ENCODE results near the gene WWTR1. TPM values are rescaled to one million over a fixed set of nuclear protein-coding genes. Genes with fewer than 3 reads are reported as not detected.

The WWTR1 gene
- total and polyA plus RNA-seq, 2 of the 8 experiments (the other 6 are each of a cell fraction or from before 2014, with no cell fraction given) = 15.7 to 18.6 TPM

DNA sequence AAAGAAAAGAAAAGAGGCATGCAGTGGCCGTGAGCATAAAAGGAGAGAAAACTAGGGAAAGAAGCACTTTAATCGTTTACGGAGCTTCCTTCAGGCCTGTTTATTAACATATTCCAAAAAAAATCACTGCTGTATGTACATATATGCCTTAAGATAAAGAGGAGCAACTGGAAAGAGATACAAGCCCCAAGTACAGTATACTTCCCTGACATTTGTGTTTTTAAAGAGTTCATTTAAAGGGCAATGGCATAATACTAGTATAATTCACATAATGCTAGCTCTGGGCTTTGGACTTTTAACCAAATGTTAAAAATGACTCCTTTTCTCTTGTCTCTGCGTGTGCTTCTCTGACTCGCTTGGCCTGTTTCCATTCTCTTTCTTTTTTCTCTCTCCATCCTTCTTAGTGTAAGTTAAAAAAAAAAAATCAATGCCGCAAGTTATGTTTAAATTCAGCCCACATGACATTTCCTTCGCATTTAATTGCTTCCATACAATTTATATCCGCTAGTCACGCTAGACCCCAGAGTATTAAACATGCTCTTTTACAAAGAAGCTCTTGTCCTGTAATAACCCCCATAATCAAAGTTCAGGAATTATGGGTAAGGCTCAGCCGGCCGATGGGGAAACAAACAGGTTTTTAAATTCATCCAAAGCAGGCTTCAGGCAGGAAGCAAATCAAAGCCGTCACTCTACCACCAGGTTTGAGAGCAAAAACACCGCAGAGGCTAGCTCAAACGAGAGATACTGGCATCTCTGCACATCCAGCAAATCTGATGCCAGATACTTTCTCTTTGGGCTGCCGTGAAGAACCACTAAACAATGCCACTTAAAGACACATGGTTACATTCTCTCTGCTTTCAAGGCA lies 19.4 kb downstream of the WWTR1 start:
- Histone ChIP-seq H3K79me2 (ENCODE audit: control insufficient read depth in 1 of 2, insufficient read depth in 2 of 2, low read length in 2 of 2) (peaks cover 0 to 42% of the 10 kb centered on the region in 2 experiments; a peak in 2 of 4 replicates), H2BK120ac (replicated peaks; ENCODE audit: low read depth, low read length) (no peak overlapping the region), H3K56ac (replicated peaks; ENCODE audit: insufficient read length, low read depth, low read length) (no peak overlapping the region), H3K27ac (ENCODE audit: low read depth, low read length) (no peak overlapping the region), H2BK5ac (ENCODE audit: low read depth, low read length) (no peak overlapping the region), H3K18ac (ENCODE audit: extremely low read depth, low read length) (no peak overlapping the region), H3K4me3 (ENCODE audit: extremely low read depth in 1 of 4, insufficient read depth in 2 of 4, low read depth in 3 of 4, low read length in 4 of 4) (no peak overlapping the region), H4K20me1 (replicated peaks in 1 of 2; ENCODE audit: control insufficient read depth in 1 of 2, insufficient read depth in 2 of 2, low read length in 2 of 2) (no peaks in the 10 kb centered on the region), H3K27me3 (replicated peaks in 1 of 4; ENCODE audit: control insufficient read depth in 3 of 4, extremely low read depth in 1 of 4, insufficient read depth in 3 of 4, low read length in 3 of 4) (no peaks in the 10 kb centered on the region), H3K4me1 (replicated peaks in 1 of 4; ENCODE audit: control insufficient read depth in 3 of 4, insufficient read depth in 4 of 4, low read length in 3 of 4) (peaks cover 0 to 6% (median 0%) of the 10 kb centered on the region in 4 experiments; a peak in 3 of 7 replicates), H2BK12ac (ENCODE audit: low read depth, low read length) (no peak overlapping the region), H4K91ac (replicated peaks; ENCODE audit: insufficient read length, low read length) (no peak overlapping the region), H2AK5ac (ENCODE audit: low read depth, low read length) (no peak overlapping the region), H3K36me3 (ENCODE audit: control insufficient read depth in 2 of 4, insufficient read depth in 4 of 4, low read length in 3 of 4) (no peaks in the 10 kb centered on the region), H3K9ac (replicated peaks in 1 of 4; ENCODE audit: extremely low read depth in 1 of 4, low read depth in 3 of 4, low read length in 3 of 4) (no peak overlapping the region), H2BK20ac (ENCODE audit: low read length) (no peak overlapping the region), H3K4me2 (ENCODE audit: insufficient read depth in 1 of 2, low read depth in 2 of 2, low read length in 2 of 2) (no peak overlapping the region), H3K9me3 (ENCODE audit: insufficient read depth in 2 of 2, low read depth in 1 of 2, low read length in 1 of 2) (no peaks in the 10 kb centered on the region), H4K8ac (ENCODE audit: extremely low read depth, insufficient read depth, low read length) (no peak overlapping the region), H2AFZ (ENCODE audit: low read length) (no peak overlapping the region), H3K14ac (ENCODE audit: insufficient read length) (no peak overlapping the region), H4K5ac (ENCODE audit: insufficient read length, low read depth, low read length) (no peak overlapping the region), H2BK15ac (ENCODE audit: low read length) (no peak overlapping the region), H3K4ac (replicated peaks; ENCODE audit: insufficient read length, low read depth, low read length) (no peak overlapping the region), H3K23me2 (ENCODE audit: low read depth, low read length) (no peaks in the 10 kb centered on the region), H3K79me1 (ENCODE audit: low read depth, low read length) (peaks cover 5% of the 10 kb centered on the region; the same call in 1 of the 2 replicates), H3K23ac (ENCODE audit: insufficient read length) (no peak overlapping the region)
- FAIRE-seq (no peak), DNase-seq (ENCODE audit: low read depth in 1 of 2, low spot score in 2 of 2) (no peak)
- CTCF ChIA-PET (ENCODE audit: partially characterized antibody) = interaction anchor here (1.0 to 1.1 kb wide), 3 partner anchors 10 to 67 kb away, joined by 3 read pairs; no protein-coding TSS in a partner anchor
- POLR2A ChIA-PET (ENCODE audit: partially characterized antibody) = interaction anchor here (1.1 to 4.6 kb wide), 3 partner anchors 19 to 46 kb away, joined by 4 to 26 read pairs (median 4); partner anchors contain the start of gene WWTR1
- 87% methylated on average over 15 of the region's 15 CpGs; no CpG with 5 or more reads in 1 of the 2 experiments for WGBS, 2 experiments (ENCODE audit: extremely low coverage in 1 of 2, insufficient coverage in 1 of 2, insufficient read length in 1 of 2, insufficient replicate concordance in 2 of 2, low coverage in 1 of 2, low lambda C conversion rate in 2 of 2, missing lambda C conversion rate in 1 of 2)
- no peak for TF ChIP-seq JUN (IDR thresholded peaks at IDR 0.05; ENCODE audit: low read depth, low read length)
